ENCODE results near the gene CST7.
"Not testable (repeated sequence)": the region's sequence is repeated elsewhere in the genome, so short reads cannot be mapped to it uniquely, and the experiment has no call there.

The CST7 gene

GRCh38 chr20:24929867-24930723, 19.0 kb upstream of the CST7 start:
- DNase-seq (ENCODE audit: low spot score), result peak; percentile 73

- peak; percentile 8 for DNase-seq (ENCODE audit: low spot score)
Observed at GRCh38 chr20:24930724-24931688, 18.1 kb upstream of the CST7 start.

- not testable (repeated sequence) for DNase-seq (ENCODE audit: low spot score)
Observed at GRCh38 chr20:24931893-24932292, 17.2 kb upstream of the CST7 start.

GRCh38 chr20:24933266-24933908, 15.7 kb upstream of the CST7 start:
- no peak for DNase-seq (ENCODE audit: low spot score)

GRCh38 chr20:24934101-24934661, 14.9 kb upstream of the CST7 start:
- DNase-seq (ENCODE audit: low spot score), result no peak

GRCh38 chr20:24934716-24935115, 14.4 kb upstream of the CST7 start:
- no peak for DNase-seq (ENCODE audit: low spot score)

GRCh38 chr20:24935140-24935539, 13.9 kb upstream of the CST7 start:
- no peak for DNase-seq (ENCODE audit: low spot score)

- DNase-seq (ENCODE audit: low spot score), result no peak
Observed at GRCh38 chr20:24935766-24936525, 13.1 kb upstream of the CST7 start.

- DNase-seq (ENCODE audit: low spot score), result no peak
Observed at GRCh38 chr20:24936526-24937407, 12.3 kb upstream of the CST7 start.

- DNase-seq (ENCODE audit: low spot score), result no peak
Observed at GRCh38 chr20:24937579-24937978, 11.5 kb upstream of the CST7 start.

- DNase-seq (ENCODE audit: low spot score), result no peak
Observed at GRCh38 chr20:24938498-24938897, 10.6 kb upstream of the CST7 start.

- DNase-seq (ENCODE audit: low spot score), result no peak
Observed at GRCh38 chr20:24939036-24939435, 10.0 kb upstream of the CST7 start.

GRCh38 chr20:24942679-24943078, 6.4 kb upstream of the CST7 start:
- no peak for DNase-seq (ENCODE audit: low spot score)

GRCh38 chr20:24943196-24943595, 5.9 kb upstream of the CST7 start:
- DNase-seq (ENCODE audit: low spot score), result no peak

- no peak for DNase-seq (ENCODE audit: low spot score)
Observed at GRCh38 chr20:24943731-24944130, 5.3 kb upstream of the CST7 start.

- not testable (repeated sequence) for DNase-seq (ENCODE audit: low spot score)
Observed at GRCh38 chr20:24946376-24946775, 2.7 kb upstream of the CST7 start.

GRCh38 chr20:24948396-24948938, 602 bp upstream of the CST7 start:
- DNase-seq (ENCODE audit: low spot score), result not testable (repeated sequence)

GRCh38 chr20:24949756-24950127, 673 bp downstream of the CST7 start:
- no peak for DNase-seq (ENCODE audit: low spot score)

GRCh38 chr20:24950128-24950835, 1.2 kb downstream of the CST7 start:
- DNase-seq (ENCODE audit: low spot score), result no peak
